Esophagus muscularis mucosa (tissue), 4 donors: ENCODE measurements around the gene SH2D6. TPM values are rescaled to one million over a fixed set of nuclear protein-coding genes. Genes with fewer than 3 reads are reported as not detected.
A peak's percentile ranks its signal among the peaks of the same experiment; 100 is the strongest.

Experiments
- DNase-seq: peaks from one replicate; pipeline ENCODE4 v3.0.0-alpha.2; 2017; ENCODE audit errors: extremely low spot score
- H3K27ac ChIP-seq, 4 donors: fragments of 200-600 bp; sonication (generic); replicated peaks in 1 of 4; 1 replicate in 3 of 4; 2 replicates in 1 of 4; pipeline ENCODE4 v1.5.1; 2016 to 2019; ENCODE audit warnings: mild to moderate bottlenecking in 1 of 4
- H3K27me3 ChIP-seq, 4 donors: fragments of 200-600 bp; sonication (generic); one replicate each; pipeline versions ENCODE4 v1.5.1 to v1.6.0; 2016 to 2019
- H3K36me3 ChIP-seq, 4 donors: fragments of 200-600 bp; sonication (generic); one replicate each; pipeline ENCODE4 v1.5.1; 2016 to 2019
- H3K4me1 ChIP-seq, 4 donors: fragments of 200-600 bp; sonication (generic); one replicate each; pipeline ENCODE4 v1.5.1; 2016 to 2019
- H3K4me3 ChIP-seq, 4 donors: fragments of 200-600 bp; sonication (generic); 1 replicate in 2 of 4; 2 replicates in 2 of 4; pipeline ENCODE4 v1.5.1; 2016 to 2019; ENCODE audit warnings: mild to moderate bottlenecking in 4 of 4, moderate library complexity in 1 of 4
- H3K9me3 ChIP-seq, 4 donors: fragments of 200-600 bp; sonication (generic); 1 replicate in 3 of 4; 2 replicates in 1 of 4; pipeline ENCODE4 v1.5.1; 2016 to 2019
- EP300 ChIP-seq: sonication (generic); formaldehyde crosslinking; IDR thresholded peaks from one replicate; pipeline ENCODE4 v1.6.1; 2017; ENCODE audit warnings: antibody characterized with exemption
- POLR2A ChIP-seq: fragments of 450-650 bp; IDR thresholded peaks from one replicate; pipeline ENCODE4 v1.6.1; 2017; ENCODE audit warnings: antibody characterized with exemption, moderate library complexity, mild to moderate bottlenecking, low read depth
- POLR2AphosphoS5 ChIP-seq, 2 donors: sonication (generic); formaldehyde crosslinking; IDR thresholded peaks; one replicate each; pipeline ENCODE4 v1.6.1; 2017; ENCODE audit warnings: antibody characterized with exemption in 2 of 2
- WGBS: methylation state at CpG from one replicate; pipeline ENCODE4 v1.1.5; 2018; 5-methylcytosine and 5-hydroxymethylcytosine counted together
- intact Hi-C: fragments of 100-400 bp; cut with DNase I; formaldehyde crosslinking; loops from one replicate; pipeline ENCODE4 v1.15.1; 2023
- total RNA-seq, 4 donors: library from RNA; depleted of rRNA; stranded (reverse); fragments of >200 nt; gene quantifications; one replicate each; pipeline versions ENCODE4 v1.1.0 to v1.2.1, GENCODE V29; 2016
- TF ChIP-seq, protein P1 (sequence below), 3 experiments: fragments of 200-600 bp in 2 of 3; fragments of 450-650 bp in 1 of 3; sonication (generic) in 2 of 3; IDR thresholded peaks; one replicate each; pipeline ENCODE4 v1.5.1; 2017 to 2019; ENCODE audit warnings: antibody characterized with exemption in 3 of 3, mild to moderate bottlenecking in 2 of 3, moderate library complexity in 1 of 3

Gene SH2D6
- total RNA-seq, 4 donors from 2014 or later = not detected

DNA sequence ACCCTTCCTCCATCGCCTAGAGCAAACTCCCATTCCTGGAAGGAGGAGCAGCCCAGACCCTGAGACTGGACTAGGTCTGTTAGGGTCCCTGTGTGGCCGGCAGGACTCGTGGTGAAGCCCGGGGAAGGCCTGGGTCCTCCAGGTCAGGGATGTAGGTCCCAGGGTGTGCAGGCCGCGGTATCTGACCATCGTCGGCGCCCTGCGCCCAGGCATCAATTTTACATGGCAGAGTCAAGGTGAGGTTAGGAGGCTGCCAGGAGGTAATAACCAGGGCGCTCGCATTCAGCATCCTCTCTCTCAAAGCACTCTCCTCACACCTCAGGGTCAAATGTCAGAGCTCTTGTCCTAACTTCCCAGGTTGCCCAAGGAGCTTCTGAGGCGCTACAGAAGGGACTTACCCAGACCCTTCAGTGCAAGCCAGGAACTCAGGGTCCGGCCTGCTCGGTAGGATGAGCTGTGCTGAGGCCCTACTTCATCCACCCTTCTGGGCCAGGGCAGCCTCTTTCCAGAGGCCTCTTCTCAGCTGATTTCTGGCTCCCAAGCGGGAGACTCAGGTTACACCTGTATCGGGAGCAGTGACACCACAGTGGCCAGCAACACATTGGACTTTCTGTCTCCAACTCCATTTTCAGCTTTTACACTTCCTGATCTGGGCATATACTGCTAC, 628 bp downstream of the SH2D6 start:
- intact Hi-C loops = no loop called here
- Histone ChIP-seq H3K27me3 (no peaks in the 10 kb centered on the region), H3K4me3 (peak overlapping the region; percentile 61 to 81 (median 67)), H3K9me3 (no peaks in the 10 kb centered on the region), H3K27ac (peak overlapping the region; percentile 87 to 96 (median 90)), H3K4me1 (peaks cover 30 to 39% (median 36%) of the 10 kb centered on the region in 4 donors), H3K36me3 (no peaks in the 10 kb centered on the region)
- no peak for TF ChIP-seq POLR2A
- no peak for TF ChIP-seq POLR2AphosphoS5 (IDR thresholded peaks at IDR 0.05)
- TF ChIP-seq EP300 = no peak
- TF ChIP-seq, protein P1, sequence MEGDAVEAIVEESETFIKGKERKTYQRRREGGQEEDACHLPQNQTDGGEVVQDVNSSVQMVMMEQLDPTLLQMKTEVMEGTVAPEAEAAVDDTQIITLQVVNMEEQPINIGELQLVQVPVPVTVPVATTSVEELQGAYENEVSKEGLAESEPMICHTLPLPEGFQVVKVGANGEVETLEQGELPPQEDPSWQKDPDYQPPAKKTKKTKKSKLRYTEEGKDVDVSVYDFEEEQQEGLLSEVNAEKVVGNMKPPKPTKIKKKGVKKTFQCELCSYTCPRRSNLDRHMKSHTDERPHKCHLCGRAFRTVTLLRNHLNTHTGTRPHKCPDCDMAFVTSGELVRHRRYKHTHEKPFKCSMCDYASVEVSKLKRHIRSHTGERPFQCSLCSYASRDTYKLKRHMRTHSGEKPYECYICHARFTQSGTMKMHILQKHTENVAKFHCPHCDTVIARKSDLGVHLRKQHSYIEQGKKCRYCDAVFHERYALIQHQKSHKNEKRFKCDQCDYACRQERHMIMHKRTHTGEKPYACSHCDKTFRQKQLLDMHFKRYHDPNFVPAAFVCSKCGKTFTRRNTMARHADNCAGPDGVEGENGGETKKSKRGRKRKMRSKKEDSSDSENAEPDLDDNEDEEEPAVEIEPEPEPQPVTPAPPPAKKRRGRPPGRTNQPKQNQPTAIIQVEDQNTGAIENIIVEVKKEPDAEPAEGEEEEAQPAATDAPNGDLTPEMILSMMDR (IDR thresholded peaks at IDR 0.05) = no peak
- no peak for DNase-seq
- WGBS = 89% methylated on average over 7 of the region's 17 CpGs

DNA sequence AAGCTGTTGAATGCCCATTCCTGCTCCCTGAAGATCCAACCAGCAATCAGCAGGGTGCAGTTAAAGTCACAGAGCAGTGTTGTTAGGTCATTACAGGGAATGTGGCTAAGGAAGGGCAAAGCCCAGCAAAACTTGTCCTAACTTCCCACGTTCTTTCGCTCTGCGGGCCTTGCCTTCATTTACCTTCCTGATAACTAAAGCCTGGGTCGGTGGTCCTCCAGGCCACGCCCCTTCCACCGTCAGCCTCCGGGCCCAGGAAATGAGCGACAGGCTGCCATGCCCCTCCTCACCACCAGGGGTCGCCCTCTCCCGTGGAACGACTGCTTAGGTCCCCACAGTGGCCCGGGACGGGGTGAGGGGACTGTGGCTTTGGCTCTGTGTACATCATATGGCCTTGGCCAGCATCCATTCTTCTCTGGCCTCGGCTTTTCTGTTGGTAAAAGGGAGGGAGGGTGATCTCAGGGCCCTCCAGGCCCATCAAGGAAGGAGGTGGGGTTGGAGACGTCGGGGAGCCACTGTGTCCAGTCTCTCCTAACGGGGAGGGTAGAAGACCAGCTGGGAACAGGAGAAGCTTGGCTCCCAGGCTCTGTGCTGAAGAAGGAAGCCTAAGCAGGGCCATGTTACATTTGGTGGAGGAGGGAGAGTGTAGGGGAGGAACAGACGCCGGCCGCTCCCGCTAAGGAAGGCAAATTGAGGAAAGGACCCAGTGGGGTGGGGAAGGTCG, 2.2 kb downstream of the SH2D6 start:
- intact Hi-C loops = loop anchor here (1.0 kb wide), 1 partner anchor 131 kb away; no protein-coding TSS in a partner anchor
- Histone ChIP-seq H3K4me3 (peak overlapping the region; percentile 20 to 32 (median 24)), H3K27me3 (no peaks in the 10 kb centered on the region), H3K36me3 (no peaks in the 10 kb centered on the region), H3K9me3 (no peaks in the 10 kb centered on the region), H3K4me1 (peaks cover 30 to 34% (median 33%) of the 10 kb centered on the region in 4 donors), H3K27ac (peak overlapping the region; percentile 65 to 96 (median 90))
- DNase-seq = peak; percentile 97
- WGBS = 21% methylated on average over 21 of the region's 22 CpGs
- TF ChIP-seq POLR2AphosphoS5 (IDR thresholded peaks at IDR 0.05) (peak; percentile 63 to 79), POLR2A (no peak)
- TF ChIP-seq, protein P1 (IDR thresholded peaks at IDR 0.05) = peak in 2 of 3 experiments; percentile 100

DNA sequence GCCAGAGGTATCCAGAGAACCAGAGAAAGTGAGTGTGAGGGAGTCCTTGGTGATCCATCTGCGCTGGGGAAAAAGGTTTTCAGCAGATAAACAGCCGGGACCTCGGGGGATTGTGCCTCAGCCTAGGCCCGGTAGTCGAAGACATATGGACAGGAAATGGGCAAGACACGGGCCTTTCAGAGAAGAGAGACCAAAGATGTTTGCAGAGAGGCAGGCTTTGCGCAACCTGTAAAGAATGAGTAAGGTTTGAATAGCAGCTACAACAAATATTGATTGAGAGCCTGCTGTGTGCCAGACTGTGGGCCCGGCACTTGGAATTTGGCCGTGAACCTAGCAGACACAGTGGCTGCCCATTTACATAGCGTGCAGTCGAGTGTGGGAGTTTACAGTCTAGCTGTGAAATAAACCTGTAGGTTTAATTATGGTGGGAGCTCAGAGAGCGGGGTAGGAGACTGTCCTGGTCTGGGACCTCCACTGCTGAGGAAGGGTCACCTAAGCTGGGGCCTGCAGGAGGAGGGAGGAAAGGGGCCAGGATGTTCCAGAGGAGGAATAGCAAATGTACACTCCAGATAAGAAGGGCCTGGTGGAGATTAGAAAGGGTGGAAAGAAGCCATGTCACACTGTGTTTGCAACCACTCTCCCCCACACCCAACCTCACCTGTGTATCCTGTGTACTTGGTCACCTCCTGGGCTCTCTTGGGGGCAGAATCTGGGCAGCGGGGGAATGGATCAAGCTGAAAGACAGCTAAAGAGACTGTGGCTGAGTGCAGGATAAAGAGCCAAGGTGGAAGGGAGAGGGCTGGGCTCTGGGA, 3.0 kb downstream of the SH2D6 start:
- Histone ChIP-seq H3K4me1 (peaks cover 30 to 34% (median 33%) of the 10 kb centered on the region in 4 donors), H3K9me3 (no peaks in the 10 kb centered on the region), H3K4me3 (no peak overlapping the region), H3K27ac (peak overlapping the region; percentile 65 to 96 (median 76)), H3K36me3 (no peaks in the 10 kb centered on the region), H3K27me3 (no peaks in the 10 kb centered on the region)
- 80% methylated on average over 13 of the region's 13 CpGs for WGBS
- no peak for TF ChIP-seq POLR2A
- no peak for TF ChIP-seq EP300
- no peak for TF ChIP-seq POLR2AphosphoS5 (IDR thresholded peaks at IDR 0.05)
- TF ChIP-seq, protein P1 (IDR thresholded peaks at IDR 0.05) = no peak
- DNase-seq = no peak
- intact Hi-C loops = no loop called here

DNA sequence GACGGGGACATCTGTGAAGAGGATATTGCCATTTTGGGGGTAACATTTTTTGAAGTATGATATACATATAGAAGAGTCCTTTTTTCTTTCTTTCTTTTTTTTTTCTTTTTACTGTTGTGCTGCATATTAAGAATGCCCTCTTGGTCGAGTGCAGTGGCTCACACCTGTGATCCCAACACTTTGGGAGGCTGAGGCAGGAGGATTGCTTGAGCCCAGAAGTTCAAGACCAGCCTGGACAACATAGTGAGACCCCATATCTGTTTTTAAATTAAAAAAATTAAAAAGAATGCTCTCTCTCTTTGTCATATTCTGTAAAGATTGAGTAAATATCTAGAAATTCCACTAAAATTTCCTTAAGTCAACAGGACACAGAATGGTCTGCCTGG, 3.6 kb downstream of the SH2D6 start:
- no peak overlapping the region for H3K27ac ChIP-seq
- TF ChIP-seq POLR2AphosphoS5 (IDR thresholded peaks at IDR 0.05) = no peak
- TF ChIP-seq, protein P1 (IDR thresholded peaks at IDR 0.05) = no peak
- no peak for TF ChIP-seq POLR2A
- TF ChIP-seq EP300 = no peak
- H3K9me3 ChIP-seq = no peaks in the 10 kb centered on the region
- DNase-seq = no peak
- intact Hi-C loops = no loop called here
- H3K4me1 ChIP-seq = peaks cover 30 to 34% (median 33%) of the 10 kb centered on the region in 4 donors
- WGBS = 95% methylated on average over 2 of the region's 2 CpGs
- no peaks in the 10 kb centered on the region for H3K36me3 ChIP-seq
- H3K27me3 ChIP-seq = no peaks in the 10 kb centered on the region
- H3K4me3 ChIP-seq = no peak overlapping the region
